Activated CD4-positive, alpha-beta T cell treated with anti-CD3 and anti-CD28 coated beads, Interleukin-2, amount 50 U/mL, for 1 hour (primary cell): ENCODE measurements around the gene CCND3.
A peak's percentile ranks its signal among the peaks of the same experiment; 100 is the strongest.

Source experiments
- DNase-seq: peaks from one replicate; pipeline ENCODE4 v3.0.0-alpha.2; 2020

Gene CCND3

GRCh38 chr6:41941280-41942066 is at the start of gene CCND3:
TSS of gene CCND3 (minus strand) at chr6:41941808. CDS start at chr6:41941649, 159 bp downstream.
- peak; percentile 80 for DNase-seq

GRCh38 chr6:41986339-41986738 is 44.7 kb upstream of the CCND3 start:
- DNase-seq = no peak

DNA sequence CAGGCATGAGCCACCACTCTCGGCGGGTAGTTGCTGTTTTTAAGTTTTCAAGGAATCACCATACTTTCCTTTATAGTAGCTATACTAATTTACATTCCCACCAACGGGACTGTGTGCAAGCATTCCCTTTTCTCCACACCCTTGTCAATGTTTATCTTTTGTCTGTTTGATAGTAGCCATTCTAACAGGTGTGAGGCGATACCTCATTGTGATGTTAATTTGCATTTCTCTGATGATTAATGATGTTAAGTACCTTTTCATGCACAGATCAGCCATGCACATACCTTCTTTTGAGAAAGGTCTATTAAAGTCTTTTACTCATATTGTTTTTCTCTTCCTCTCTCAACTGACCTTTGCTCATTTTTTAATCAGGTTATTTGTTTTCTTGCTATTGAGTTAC is 43.0 kb upstream of the CCND3 start:
- DNase-seq = no peak

GRCh38 chr6:41976794-41977484 is 35.3 kb upstream of the CCND3 start:
- no peak for DNase-seq

GRCh38 chr6:41975276-41975675 is 33.7 kb upstream of the CCND3 start:
- no peak for DNase-seq

DNA sequence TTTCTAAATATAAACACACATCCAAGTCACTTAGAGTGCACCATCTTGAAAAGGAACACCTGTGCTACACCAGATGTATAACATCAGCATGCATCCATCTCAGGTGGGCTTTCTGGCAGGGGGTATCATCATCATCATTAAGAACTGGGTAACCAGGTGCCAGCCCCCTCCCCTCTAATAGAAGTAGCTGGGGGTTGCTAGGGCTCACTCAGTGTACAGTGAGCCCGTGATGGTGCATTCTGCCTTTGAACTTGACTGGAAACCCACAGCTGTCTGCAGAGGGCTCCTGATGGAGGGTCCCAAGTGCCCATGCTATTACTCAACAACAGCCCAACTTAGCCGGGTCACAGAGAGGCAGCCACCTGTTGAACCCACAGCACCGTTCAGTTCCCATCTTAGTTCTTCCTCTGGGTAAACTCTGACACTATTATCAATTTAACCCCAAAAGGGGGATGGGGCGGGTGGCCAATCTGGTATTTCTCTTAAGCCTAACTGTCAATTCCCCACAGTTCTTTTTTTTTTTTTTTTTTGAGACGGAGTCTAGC is 32.7 kb upstream of the CCND3 start:
- no peak for DNase-seq

- DNase-seq = no peak
Measured at GRCh38 chr6:41972826-41973225, 31.2 kb upstream of the CCND3 start.

- no peak for DNase-seq
Measured at GRCh38 chr6:41970436-41970846, 28.8 kb upstream of the CCND3 start.

DNA sequence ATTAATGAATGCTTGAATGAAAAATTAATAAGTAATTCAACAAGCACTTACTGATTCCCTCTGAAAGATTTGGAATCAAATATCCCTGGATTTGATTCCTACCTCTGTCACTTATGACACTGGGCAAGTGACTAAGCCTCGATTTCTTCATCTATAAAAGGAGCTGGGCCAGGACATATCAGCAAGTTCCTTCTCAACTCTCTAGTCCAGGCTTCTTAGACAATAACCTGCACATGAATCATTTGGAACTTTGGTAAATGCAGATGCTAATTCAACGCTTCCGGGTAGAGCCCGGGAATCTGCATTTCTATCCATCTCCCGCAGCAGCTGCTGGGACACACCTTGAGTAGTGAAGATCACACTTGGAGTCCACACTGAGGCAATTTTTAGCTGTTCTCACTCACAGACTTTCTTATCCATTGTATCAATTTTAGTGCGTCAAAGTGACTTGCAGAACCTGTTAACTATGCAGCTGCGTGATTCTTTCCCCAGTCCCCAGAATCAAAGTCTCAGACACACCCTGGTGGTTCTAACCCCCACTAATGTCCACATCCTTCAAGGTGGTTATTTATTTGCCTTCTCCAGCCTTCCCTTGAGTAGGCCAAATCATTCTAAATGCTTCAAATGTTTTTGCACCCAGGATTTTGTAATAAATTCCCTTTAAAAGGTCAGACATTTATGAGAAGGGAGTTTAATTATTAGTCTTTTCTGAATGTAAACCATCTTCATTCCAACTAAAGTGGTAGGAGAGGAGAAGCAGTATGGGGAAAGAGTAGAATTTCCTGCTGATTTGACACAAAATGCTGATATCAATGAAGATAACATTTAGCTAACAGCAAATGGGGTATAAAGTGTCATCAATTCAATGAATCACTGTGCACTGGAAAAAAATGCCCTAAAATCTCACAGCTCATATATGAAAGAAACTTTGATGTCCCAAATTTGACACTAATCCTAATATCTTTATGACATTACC is 26.0 kb upstream of the CCND3 start:
- DNase-seq = no peak

GRCh38 chr6:41966961-41967311 is 25.3 kb upstream of the CCND3 start:
- no peak for DNase-seq

GRCh38 chr6:41966214-41966920 is 24.8 kb upstream of the CCND3 start:
- DNase-seq = no peak

- DNase-seq = no peak
Measured at GRCh38 chr6:41965429-41966213, 24.0 kb upstream of the CCND3 start.

DNA sequence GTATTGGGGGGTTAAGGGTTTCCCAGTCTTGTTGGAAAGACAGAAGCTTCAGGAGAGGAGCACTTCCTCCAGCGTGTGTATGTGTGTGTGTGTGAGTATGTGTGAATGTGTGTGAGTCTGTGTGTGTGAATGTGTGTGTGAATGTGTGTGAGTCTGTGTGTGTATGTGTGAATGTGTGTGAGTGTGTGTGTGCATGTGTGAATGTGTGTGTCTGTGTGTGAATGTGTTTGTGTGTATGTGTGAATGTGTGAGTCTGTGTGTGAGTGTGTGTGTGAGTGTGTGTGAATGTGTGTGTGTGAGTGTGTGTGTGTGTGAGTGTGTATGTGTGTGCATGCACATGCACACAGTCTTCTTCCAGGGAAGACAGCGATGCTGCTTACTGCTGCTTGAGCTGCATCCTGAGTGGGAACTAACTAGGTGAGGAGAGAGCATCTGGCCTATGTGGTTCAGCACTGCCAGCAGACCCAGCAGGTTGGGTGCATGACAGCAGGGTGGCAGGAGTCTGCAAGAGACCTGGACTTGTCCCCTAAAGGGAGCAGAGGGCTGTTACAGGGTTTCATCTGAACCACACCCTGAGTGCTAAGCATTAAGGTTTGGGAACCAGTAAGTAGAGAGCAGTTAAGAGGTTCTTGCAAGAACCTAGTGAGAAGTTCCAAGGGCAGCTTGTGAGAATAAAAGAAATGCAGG is 22.7 kb upstream of the CCND3 start:
- DNase-seq = no peak

GRCh38 chr6:41963371-41963770 is 21.8 kb upstream of the CCND3 start:
- no peak for DNase-seq

- DNase-seq = no peak
Measured at GRCh38 chr6:41960028-41960427, 18.4 kb upstream of the CCND3 start.

GRCh38 chr6:41958022-41958856 is 16.6 kb upstream of the CCND3 start:
- no peak for DNase-seq

DNA sequence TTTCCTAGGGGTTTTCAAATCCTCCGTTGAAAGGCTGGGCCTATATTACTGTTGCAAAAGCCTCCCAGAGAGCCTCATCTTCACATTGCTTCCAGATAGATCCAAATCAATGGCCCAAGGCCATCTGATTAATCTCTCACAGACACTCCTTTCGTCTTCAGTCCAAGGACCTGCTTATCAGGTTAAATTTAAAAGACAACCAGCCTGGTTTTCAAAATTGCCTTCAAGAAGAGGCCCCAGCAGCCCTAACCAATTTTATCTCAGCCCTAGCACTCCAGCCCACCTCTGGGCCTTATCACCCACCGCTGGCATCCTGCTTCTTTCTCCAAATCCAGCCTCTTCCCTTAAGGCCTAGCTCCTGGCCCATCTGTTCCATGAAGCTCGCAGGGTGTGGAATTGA is 15.5 kb upstream of the CCND3 start:
- DNase-seq = no peak

DNA sequence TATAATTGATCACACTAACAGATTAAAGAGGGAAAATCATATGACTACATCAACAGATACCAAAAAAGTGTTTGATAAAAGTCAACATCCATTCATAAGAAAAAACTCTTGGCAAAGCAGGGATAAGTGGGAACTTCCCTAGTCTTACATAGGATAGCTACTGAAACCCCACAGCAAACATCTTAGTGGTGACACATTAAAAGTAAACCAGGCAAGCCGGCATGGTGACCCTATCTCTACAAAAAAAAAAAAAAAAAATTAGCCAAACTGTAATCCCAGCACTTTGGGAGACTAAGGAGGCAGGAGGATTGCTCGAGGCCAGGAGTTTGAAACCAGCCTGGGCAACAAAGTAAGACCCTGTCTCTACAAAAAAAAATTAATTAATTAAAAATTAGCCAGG is 13.8 kb upstream of the CCND3 start:
- no peak for DNase-seq

- DNase-seq = no peak
Measured at GRCh38 chr6:41954668-41955067, 13.1 kb upstream of the CCND3 start.
